GM15510 (cell line): ENCODE measurements around the gene MYCBP2.

Source experiments
- POLR2A ChIP-seq: IDR thresholded peaks from 3 replicates; pipeline ENCODE4 v1.6.1; 2011; ENCODE audit warnings: borderline replicate concordance; ENCODE audit not compliant: insufficient read length; ENCODE audit errors: extremely low read depth

Gene MYCBP2, protein sequence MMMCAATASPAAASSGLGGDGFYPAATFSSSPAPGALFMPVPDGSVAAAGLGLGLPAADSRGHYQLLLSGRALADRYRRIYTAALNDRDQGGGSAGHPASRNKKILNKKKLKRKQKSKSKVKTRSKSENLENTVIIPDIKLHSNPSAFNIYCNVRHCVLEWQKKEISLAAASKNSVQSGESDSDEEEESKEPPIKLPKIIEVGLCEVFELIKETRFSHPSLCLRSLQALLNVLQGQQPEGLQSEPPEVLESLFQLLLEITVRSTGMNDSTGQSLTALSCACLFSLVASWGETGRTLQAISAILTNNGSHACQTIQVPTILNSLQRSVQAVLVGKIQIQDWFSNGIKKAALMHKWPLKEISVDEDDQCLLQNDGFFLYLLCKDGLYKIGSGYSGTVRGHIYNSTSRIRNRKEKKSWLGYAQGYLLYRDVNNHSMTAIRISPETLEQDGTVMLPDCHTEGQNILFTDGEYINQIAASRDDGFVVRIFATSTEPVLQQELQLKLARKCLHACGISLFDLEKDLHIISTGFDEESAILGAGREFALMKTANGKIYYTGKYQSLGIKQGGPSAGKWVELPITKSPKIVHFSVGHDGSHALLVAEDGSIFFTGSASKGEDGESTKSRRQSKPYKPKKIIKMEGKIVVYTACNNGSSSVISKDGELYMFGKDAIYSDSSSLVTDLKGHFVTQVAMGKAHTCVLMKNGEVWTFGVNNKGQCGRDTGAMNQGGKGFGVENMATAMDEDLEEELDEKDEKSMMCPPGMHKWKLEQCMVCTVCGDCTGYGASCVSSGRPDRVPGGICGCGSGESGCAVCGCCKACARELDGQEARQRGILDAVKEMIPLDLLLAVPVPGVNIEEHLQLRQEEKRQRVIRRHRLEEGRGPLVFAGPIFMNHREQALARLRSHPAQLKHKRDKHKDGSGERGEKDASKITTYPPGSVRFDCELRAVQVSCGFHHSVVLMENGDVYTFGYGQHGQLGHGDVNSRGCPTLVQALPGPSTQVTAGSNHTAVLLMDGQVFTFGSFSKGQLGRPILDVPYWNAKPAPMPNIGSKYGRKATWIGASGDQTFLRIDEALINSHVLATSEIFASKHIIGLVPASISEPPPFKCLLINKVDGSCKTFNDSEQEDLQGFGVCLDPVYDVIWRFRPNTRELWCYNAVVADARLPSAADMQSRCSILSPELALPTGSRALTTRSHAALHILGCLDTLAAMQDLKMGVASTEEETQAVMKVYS (N-terminal part only)

DNA sequence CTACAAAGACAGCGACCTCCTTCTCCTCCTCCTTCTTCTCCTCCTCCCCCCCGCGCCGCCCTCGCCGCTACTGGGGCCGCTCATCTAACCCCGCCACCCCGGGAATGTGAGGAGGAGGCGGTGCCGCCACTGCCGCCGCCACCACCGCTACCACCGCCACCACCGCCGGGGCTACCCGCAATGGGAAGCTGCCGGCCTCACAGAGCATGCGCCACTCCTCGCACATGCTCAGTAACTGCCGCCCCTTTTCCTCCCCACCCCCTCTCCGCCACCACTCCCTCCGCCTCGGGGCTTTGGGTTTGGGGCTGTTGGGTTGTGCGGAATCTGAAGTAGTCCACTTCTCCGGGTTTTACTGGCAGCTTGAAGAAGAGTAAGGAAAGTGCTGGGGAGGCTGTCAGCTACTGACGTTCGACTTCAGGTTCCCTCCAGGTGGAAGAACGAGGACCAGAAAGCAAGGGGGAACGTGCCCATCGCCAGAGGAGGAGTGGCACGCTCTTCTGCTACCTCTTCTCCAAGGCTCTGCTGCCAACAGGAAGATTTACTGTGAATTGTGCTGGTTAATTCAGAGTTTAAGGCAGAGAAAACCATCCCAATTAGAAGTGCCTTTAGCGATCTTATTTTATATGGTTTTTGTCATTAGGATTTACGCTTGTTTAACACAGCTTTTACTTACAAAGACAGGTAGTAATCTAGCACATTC is at the start of gene MYCBP2:
Gene MYCBP2 (minus strand): TSS at position 190 of the 700 bp plus-strand sequence. CDS start 319 bp downstream, outside the sequence.
- TF ChIP-seq POLR2A: peak; percentile 96

GRCh38 chr13:77375560-77376108 is 48.7 kb upstream of the MYCBP2 start:
- no peak for TF ChIP-seq POLR2A

GRCh38 chr13:77374786-77375185 is 47.9 kb upstream of the MYCBP2 start:
- TF ChIP-seq POLR2A: no peak

GRCh38 chr13:77374339-77374738 is 47.4 kb upstream of the MYCBP2 start:
- no peak for TF ChIP-seq POLR2A

DNA sequence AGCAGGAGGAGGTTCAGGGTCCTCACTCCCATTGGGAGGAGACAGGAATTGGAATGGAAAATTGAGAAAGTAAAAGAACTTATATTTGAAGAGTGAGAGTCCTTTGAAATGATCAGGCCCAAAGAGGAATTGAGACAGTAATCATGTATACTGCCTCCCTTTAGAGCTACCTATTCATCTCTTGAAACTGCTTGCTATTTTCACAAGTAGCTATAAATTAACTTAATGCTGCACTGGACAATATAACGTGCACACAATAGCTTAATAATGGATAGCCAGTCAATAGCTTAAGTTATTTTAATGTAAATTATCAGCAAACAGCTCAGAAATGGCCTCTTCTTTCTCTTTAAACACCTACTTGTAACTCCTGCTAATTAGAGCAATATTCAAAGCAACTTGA is 46.6 kb upstream of the MYCBP2 start:
- TF ChIP-seq POLR2A: no peak

GRCh38 chr13:77372275-77372674 is 45.4 kb upstream of the MYCBP2 start:
- TF ChIP-seq POLR2A: no peak

- no peak for TF ChIP-seq POLR2A
Observed at GRCh38 chr13:77370888-77371287, 44.0 kb upstream of the MYCBP2 start.

- no peak for TF ChIP-seq POLR2A
Observed at GRCh38 chr13:77362166-77362565, 35.3 kb upstream of the MYCBP2 start.

GRCh38 chr13:77360032-77360685 is 33.3 kb upstream of the MYCBP2 start:
- TF ChIP-seq POLR2A: no peak

DNA sequence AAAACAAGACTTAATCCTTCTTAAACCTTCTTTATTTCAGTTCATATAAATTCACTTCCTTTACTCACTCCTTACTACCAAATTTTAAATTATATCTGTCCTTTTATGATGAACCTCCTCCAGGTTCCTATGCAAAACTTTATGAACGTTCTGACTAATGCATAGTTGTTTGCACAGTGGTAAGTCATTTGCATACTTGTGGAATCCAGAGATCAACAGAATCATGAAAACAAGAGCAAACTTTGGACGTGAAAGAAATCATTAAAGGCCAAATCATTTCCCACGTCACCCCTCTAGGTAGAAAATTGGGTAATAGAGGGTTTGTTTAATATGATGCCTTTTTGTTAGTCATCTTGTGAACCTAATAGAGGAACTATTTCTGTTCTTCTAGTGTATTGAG is 32.3 kb upstream of the MYCBP2 start:
- no peak for TF ChIP-seq POLR2A

DNA sequence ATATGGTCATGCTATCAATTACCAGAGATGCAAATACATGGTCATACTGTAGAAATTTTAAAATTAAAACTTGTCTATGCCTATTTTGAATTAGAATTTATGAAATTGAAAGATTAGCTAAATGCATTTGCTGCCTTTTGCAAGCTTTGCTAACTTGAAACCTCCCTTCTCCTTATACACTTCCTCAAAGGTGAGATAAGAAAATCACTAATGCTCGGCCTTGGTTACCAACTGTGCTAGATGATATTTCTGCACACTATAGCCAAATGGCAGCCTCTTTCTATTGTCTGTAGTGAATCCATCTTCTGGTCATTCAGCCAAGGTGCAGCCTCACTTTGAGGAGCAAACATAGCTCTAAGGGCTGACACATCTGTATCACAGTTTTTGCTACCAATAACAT is 31.1 kb upstream of the MYCBP2 start:
- TF ChIP-seq POLR2A: no peak

GRCh38 chr13:77356155-77356554 is 29.3 kb upstream of the MYCBP2 start:
- no peak for TF ChIP-seq POLR2A

GRCh38 chr13:77353995-77354394 is 27.1 kb upstream of the MYCBP2 start:
- no peak for TF ChIP-seq POLR2A

- TF ChIP-seq POLR2A: no peak
Observed at GRCh38 chr13:77351315-77351714, 24.4 kb upstream of the MYCBP2 start.

DNA sequence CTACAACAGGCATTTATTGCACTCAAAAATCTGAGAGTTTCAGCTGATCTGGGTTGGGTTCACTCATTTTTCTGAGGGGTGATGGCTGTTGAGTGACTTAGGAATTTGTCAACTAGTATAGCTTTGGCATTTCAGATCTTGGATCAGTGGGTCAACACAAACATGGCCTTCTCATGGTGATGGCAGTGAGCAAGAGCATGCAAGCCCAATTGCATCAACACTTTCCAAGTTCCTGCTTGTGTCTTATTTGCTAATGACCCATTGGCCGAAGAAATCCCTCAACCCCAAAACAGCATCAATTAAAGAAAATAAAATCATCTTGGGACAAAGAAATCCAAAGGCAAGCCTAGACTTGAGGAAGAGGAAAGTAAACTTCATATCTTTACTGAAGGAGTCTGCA is 23.9 kb upstream of the MYCBP2 start:
- no peak for TF ChIP-seq POLR2A
